Astrocyte (in vitro differentiated cells and primary cell): ENCODE results near the gene LCLAT1.

Experiments
- CTCF ChIP-seq: IDR thresholded peaks from 2 replicates; pipeline ENCODE4 v1.5.1; 2011; ENCODE audit warnings: low read depth, mild to moderate bottlenecking, inconsistent platforms, low read length, moderate library complexity; ENCODE audit not compliant: insufficient read depth
- EZH2 ChIP-seq: IDR thresholded peaks from 2 replicates; pipeline ENCODE4 v1.6.1; 2012; ENCODE audit warnings: mild to moderate bottlenecking, low read length, inconsistent platforms; ENCODE audit not compliant: insufficient read depth

DNA sequence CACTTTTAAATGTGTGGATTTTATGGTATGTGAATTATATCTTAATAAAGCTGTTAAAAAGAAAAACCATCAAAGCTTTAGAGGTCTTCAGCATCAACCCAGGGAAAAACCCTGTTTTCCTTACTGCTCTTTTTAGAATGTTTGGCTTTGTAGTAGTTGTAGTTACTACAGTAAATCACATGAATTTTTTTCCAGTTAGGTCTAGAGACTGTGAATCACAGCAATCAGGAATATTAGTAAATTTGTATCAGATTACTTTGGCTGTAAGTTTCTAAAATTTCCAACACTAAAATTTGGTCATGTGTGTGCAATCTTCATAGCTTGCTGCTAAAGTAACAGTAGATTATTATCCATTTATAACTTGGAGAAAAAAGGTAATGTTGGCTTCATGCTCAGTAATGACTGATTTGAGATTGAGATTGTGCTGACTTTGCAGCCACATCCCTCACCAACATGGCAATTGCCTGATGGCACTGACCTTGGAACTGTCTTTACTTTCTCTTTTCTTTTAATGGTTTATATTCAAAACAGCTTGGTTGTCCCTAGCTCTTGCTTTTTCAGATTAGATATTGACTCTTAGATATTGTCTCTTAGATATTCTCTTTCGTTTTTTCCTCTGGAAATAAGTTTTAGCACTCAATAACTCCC is 41.1 kb downstream of the LCLAT1 start:
- TF ChIP-seq CTCF (no peak), EZH2 (no peak)
